Activated CD4-positive, alpha-beta T cell treated with anti-CD3 and anti-CD28 coated beads, Interleukin-2, Interleukin-6, amounts not matched to agents 100 ng/mL and 50 ng/mL, durations not matched to agents 16 hours and 8 hours (primary cell): ENCODE data around the gene CDKL4.
"Not testable (repeated sequence)": the region's sequence is repeated elsewhere in the genome, so short reads cannot be mapped to it uniquely, and the experiment has no call there.

Experiments used
- DNase-seq: peaks from one replicate; pipeline ENCODE4 v3.0.0-alpha.2; 2020

Gene CDKL4

GRCh38 chr2:39140948-39141333, 102.8 kb downstream of the CDKL4 start:
- not testable (repeated sequence) for DNase-seq

- DNase-seq: no peak
These were observed 103.4 kb downstream of the CDKL4 start for GRCh38 chr2:39140322-39140847.

GRCh38 chr2:39139511-39140237, 104.1 kb downstream of the CDKL4 start:
- peak; percentile 46 for DNase-seq

- DNase-seq: no peak
These were observed 104.9 kb downstream of the CDKL4 start for GRCh38 chr2:39138837-39139211.

GRCh38 chr2:39138187-39138836, 105.5 kb downstream of the CDKL4 start:
- not testable (repeated sequence) for DNase-seq

- peak; percentile 36 for DNase-seq
These were observed 107.0 kb downstream of the CDKL4 start for GRCh38 chr2:39136799-39137198.

- no peak for DNase-seq
These were observed 108.0 kb downstream of the CDKL4 start for GRCh38 chr2:39135690-39136259.

GRCh38 chr2:39133215-39133851, 110.4 kb downstream of the CDKL4 start:
- DNase-seq: no peak

GRCh38 chr2:39128919-39129391, 114.8 kb downstream of the CDKL4 start:
- DNase-seq: peak; percentile 93

- DNase-seq: peak; percentile 92
These were observed 115.8 kb downstream of the CDKL4 start for GRCh38 chr2:39127973-39128372.
